Adrenal gland (tissue), 12 donors: ENCODE measurements around the gene NEK7. TPM values are rescaled to one million over a fixed set of nuclear protein-coding genes. Genes with fewer than 3 reads are reported as not detected.

Source experiments
- DNase-seq, 7 donors: peaks; one replicate each; pipeline ENCODE4 v3.0.0-alpha.2; 2019 to 2020
- H3K27ac ChIP-seq, 5 donors: fragments of 200-600 bp; sonication (generic) in 4 of 5; 1 replicate in 3 of 5; 2 replicates in 2 of 5; pipeline versions ENCODE4 v1.5.1 to v1.8.0; 2016 to 2020; ENCODE audit warnings: mild to moderate bottlenecking in 1 of 5
- H3K27me3 ChIP-seq: fragments of 200-600 bp; 2 replicates; pipeline ENCODE4 v1.8.0; 2021
- H3K36me3 ChIP-seq, 2 donors: fragments of 200-600 bp; replicated peaks in 1 of 2; 1 replicate in 1 of 2; 2 replicates in 1 of 2; pipeline versions ENCODE4 v1.5.1 to v1.8.0; 2018 to 2022
- H3K4me1 ChIP-seq, 2 donors: fragments of 200-600 bp; replicated peaks in 1 of 2; 1 replicate in 1 of 2; 2 replicates in 1 of 2; pipeline versions ENCODE4 v1.5.1 to v1.8.0; 2018 to 2021
- H3K4me3 ChIP-seq, 4 donors: fragments of 200-600 bp; sonication (generic) in 3 of 4; one replicate each; pipeline ENCODE4 v1.5.1; 2016 to 2018
- H3K9me3 ChIP-seq, 3 donors: fragments of 200-600 bp; sonication (generic) in 1 of 3; replicated peaks in 1 of 3; 1 replicate in 2 of 3; 2 replicates in 1 of 3; pipeline versions ENCODE4 v1.5.1 to v1.8.0; 2016 to 2021
- POLR2A ChIP-seq, 2 donors: fragments of 450-650 bp; IDR thresholded peaks; one replicate each; pipeline ENCODE4 v1.6.1; 2017; ENCODE audit warnings: antibody characterized with exemption in 2 of 2, mild to moderate bottlenecking in 2 of 2, moderate library complexity in 1 of 2
- WGBS, 4 donors: extraction: QIAGEN DNeasy Blood & Tissue Kit in 2 of 4; methylation state at CpG; one replicate each; pipeline versions ENCODE4 v1.1.5 to v1.1.7; 2013 to 2017; 5-methylcytosine and 5-hydroxymethylcytosine counted together
- intact Hi-C, 2 donors: fragments of 100-400 bp; cut with DNase I; formaldehyde crosslinking; loops; one replicate each; pipeline versions ENCODE4 v1.14.1 to v1.15.0; 2022 to 2023
- polyA plus RNA-seq, 3 donors: library from polyadenylated mRNA; stranded (reverse); fragments of 200-250 nt in 2 of 3; fragments of 350-450 nt in 1 of 3; fragmentation: Illumina TruSeq in 1 of 3; extraction: RNeasy Lipid Tissue Mini Kit (QIAGEN cat#74804) in 1 of 3; gene quantifications; one replicate each; pipeline ENCODE4 v1.2.3, GENCODE V29; 2013 to 2014
- total RNA-seq, 9 donors: library from RNA; depleted of rRNA in 4 of 9; stranded (reverse); fragments of >200 nt in 4 of 9; fragments of 120-200 nt in 1 of 9; fragmentation: NEBNext Ultra II Directional in 1 of 9; extraction: Animal tissue kit (Norgen Biotek cat#: 25700) in 1 of 9; gene quantifications; one replicate each; pipeline versions ENCODE4 v1.1.0 to v1.2.4, GENCODE V29; 2013 to 2023
- TF ChIP-seq, protein P1 (sequence below), 6 experiments: fragments of 450-650 bp in 4 of 6; fragments of 200-600 bp in 2 of 6; sonication (generic) in 1 of 6; IDR thresholded peaks; 1 replicate in 5 of 6; 2 replicates in 1 of 6; pipeline versions ENCODE4 v1.5.1 to v1.8.0; 2016 to 2021; ENCODE audit warnings: antibody characterized with exemption in 6 of 6, mild to moderate bottlenecking in 2 of 6, moderate library complexity in 1 of 6
- donor health status: healthy with polysubstance abuse.
- donor health status: Bipolar disorder and iron deficiency.
- donor health status: DM: yes; HTN: yes; CAD: no.
- donor health status: DM: no; HTN: no; CAD: no.
- donor health status: DM: no; HTN: no; CAD: no.
- donor health status: DM: yes; HTN: yes; CAD: no.

Gene NEK7
- total and polyA plus RNA-seq, 12 donors: 34.0 to 270 (median 148) TPM

DNA sequence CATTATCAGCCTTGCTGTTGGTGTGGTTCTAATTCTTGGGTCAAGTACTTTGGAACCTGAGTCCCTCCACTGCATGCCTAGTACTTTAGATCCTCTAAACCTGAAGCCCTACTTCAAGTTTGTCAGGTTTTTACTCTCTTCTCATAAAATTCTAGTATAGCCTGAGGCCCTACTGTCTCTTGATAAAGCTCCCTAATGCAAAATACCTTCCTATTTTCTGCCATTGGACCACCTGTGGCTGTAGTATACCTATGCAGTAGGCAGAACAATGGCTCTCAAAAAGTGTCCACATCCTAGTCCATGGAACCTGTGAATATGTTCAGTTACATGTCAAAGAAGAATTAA, 47.5 kb upstream of the NEK7 start:
- no peak for TF ChIP-seq POLR2A (IDR thresholded peaks at IDR 0.05)
- TF ChIP-seq, protein P1, sequence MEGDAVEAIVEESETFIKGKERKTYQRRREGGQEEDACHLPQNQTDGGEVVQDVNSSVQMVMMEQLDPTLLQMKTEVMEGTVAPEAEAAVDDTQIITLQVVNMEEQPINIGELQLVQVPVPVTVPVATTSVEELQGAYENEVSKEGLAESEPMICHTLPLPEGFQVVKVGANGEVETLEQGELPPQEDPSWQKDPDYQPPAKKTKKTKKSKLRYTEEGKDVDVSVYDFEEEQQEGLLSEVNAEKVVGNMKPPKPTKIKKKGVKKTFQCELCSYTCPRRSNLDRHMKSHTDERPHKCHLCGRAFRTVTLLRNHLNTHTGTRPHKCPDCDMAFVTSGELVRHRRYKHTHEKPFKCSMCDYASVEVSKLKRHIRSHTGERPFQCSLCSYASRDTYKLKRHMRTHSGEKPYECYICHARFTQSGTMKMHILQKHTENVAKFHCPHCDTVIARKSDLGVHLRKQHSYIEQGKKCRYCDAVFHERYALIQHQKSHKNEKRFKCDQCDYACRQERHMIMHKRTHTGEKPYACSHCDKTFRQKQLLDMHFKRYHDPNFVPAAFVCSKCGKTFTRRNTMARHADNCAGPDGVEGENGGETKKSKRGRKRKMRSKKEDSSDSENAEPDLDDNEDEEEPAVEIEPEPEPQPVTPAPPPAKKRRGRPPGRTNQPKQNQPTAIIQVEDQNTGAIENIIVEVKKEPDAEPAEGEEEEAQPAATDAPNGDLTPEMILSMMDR (IDR thresholded peaks at IDR 0.05): no peak
- no peak overlapping the region for H3K27ac ChIP-seq
- no peaks in the 10 kb centered on the region for H3K36me3 ChIP-seq
- intact Hi-C loops: no loop called here
- DNase-seq: no peak
- no peaks in the 10 kb centered on the region for H3K27me3 ChIP-seq
- H3K4me3 ChIP-seq: no peak overlapping the region
- no peaks in the 10 kb centered on the region for H3K9me3 ChIP-seq
- no peaks in the 10 kb centered on the region for H3K4me1 ChIP-seq

DNA sequence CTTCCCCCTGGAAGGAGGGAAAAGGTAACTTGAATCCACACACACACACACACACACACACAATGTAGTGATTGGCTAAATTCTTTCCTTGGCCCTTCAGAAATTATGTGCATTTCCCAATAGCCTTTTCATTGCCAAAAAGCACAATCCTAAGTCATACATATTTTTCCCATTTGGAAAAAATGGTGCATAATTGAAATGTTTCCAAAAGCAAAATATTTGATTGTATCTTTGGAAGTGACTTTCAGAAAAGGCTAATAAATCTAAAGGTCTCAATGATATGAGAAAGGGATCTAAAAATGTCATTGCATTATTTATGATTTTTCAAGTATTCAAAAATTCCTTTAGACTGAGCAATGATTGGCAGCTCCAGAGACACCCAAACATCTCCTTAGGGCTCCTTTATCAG, 43.5 kb upstream of the NEK7 start:
- intact Hi-C loops: no loop called here
- Histone ChIP-seq H3K9me3 (no peaks in the 10 kb centered on the region), H3K27me3 (no peaks in the 10 kb centered on the region), H3K27ac (no peak overlapping the region), H3K36me3 (no peaks in the 10 kb centered on the region), H3K4me3 (no peak overlapping the region), H3K4me1 (peaks cover 0 to 11% of the 10 kb centered on the region in 2 donors)
- no peak for DNase-seq
- TF ChIP-seq, protein P1 (IDR thresholded peaks at IDR 0.05): no peak
- no peak for TF ChIP-seq POLR2A (IDR thresholded peaks at IDR 0.05)

DNA sequence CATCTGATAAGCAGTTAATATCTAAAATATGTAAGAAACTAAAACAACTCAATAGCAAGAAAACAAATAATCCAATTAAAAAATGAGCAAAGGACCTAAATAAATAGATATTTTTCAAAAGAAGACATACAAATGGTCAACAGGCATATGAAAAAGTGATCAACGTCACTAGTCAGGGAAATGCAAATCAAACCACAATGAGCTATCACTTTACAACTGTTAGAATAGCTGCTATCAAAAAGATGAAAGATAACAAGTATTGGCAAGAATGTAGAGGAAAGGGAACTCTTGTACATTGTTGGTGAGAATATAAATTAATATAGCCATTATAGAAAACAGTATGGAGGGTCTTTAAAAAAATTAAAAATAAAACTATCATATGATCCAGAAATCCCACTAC, 40.7 kb upstream of the NEK7 start:
- Histone ChIP-seq H3K9me3 (no peaks in the 10 kb centered on the region), H3K4me3 (no peak overlapping the region), H3K27me3 (no peaks in the 10 kb centered on the region), H3K4me1 (peaks cover 0 to 11% of the 10 kb centered on the region in 2 donors), H3K27ac (no peak overlapping the region), H3K36me3 (no peaks in the 10 kb centered on the region)
- no peak for TF ChIP-seq POLR2A (IDR thresholded peaks at IDR 0.05)
- TF ChIP-seq, protein P1 (IDR thresholded peaks at IDR 0.05): no peak
- intact Hi-C loops: no loop called here
- DNase-seq: no peak
- WGBS, 4 donors: 77 to 91% (median 79%) methylated on average over 1 of the region's 1 CpG

DNA sequence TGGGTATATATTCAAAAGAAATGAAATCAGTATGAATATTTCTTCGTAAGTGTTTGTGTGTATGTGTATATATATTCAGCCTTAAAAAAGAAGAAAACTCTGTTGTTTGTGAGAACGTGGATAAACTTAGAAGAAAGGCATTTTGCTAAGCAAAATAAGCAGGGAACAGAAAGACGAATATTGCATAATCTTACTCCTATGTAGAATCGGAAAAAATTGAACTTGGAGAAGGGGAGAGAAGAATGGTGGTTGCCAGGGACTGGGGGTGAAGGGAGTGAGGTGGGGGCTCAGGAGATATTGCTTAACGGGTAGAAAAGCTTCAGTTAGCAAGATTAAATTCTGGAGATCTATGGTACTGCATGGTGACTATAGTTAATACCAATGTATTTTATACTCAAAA, 40.3 kb upstream of the NEK7 start:
- DNase-seq: no peak
- intact Hi-C loops: no loop called here
- TF ChIP-seq POLR2A (IDR thresholded peaks at IDR 0.05): no peak
- TF ChIP-seq, protein P1 (IDR thresholded peaks at IDR 0.05): no peak
- H3K4me3 ChIP-seq: no peak overlapping the region
- H3K36me3 ChIP-seq: no peaks in the 10 kb centered on the region
- no peaks in the 10 kb centered on the region for H3K9me3 ChIP-seq
- H3K4me1 ChIP-seq: peaks cover 0 to 11% of the 10 kb centered on the region in 2 donors
- WGBS, 4 donors: 87 to 93% (median 90%) methylated on average over 5 of the region's 5 CpGs
- H3K27ac ChIP-seq: no peak overlapping the region
- H3K27me3 ChIP-seq: no peaks in the 10 kb centered on the region
